ENCODE measurements around the gene CEP135.
"Not testable (repeated sequence)": the region's sequence is repeated elsewhere in the genome, so short reads cannot be mapped to it uniquely, and the experiment has no call there.

CEP135 gene

DNA sequence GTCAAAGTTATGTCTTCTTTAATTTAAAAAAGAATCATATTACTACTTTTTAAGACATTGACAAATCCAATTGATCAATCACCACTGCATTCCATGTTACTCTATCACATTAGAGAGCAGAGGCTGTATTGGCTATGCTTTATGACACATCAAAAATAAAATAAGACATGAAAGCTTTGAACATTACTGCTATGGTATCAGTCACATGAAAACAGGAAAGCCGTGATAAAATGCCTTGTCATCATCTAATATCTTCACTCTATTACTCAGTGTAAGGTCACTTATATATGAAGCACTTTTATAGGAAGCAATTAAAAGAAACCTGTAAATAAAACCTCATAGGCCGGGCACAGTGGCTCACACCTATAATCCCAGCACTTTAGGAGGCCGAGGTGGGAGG lies 27.7 kb upstream of the CEP135 start:
- Histone ChIP-seq H3K27ac (ENCODE audit: low read length) (no peak overlapping the region), H3K4me1 (ENCODE audit: control insufficient read depth, insufficient read depth, low read length) (no peaks in the 10 kb centered on the region), H3K36me3 (ENCODE audit: control insufficient read depth in 2 of 2, insufficient read depth in 2 of 2, low read length in 2 of 2) (no peaks in the 10 kb centered on the region), H3K9me3 (ENCODE audit: control insufficient read depth in 2 of 2, low read length in 2 of 2) (no peaks in the 10 kb centered on the region), H3K4me3 (ENCODE audit: low read length in 2 of 2) (no peak overlapping the region), H3K27me3 (ENCODE audit: control insufficient read depth in 1 of 2, insufficient read depth in 2 of 2, low read length in 2 of 2) (no peaks in the 10 kb centered on the region), H3K9ac (ENCODE audit: low read length in 2 of 2) (no peak overlapping the region)

DNA sequence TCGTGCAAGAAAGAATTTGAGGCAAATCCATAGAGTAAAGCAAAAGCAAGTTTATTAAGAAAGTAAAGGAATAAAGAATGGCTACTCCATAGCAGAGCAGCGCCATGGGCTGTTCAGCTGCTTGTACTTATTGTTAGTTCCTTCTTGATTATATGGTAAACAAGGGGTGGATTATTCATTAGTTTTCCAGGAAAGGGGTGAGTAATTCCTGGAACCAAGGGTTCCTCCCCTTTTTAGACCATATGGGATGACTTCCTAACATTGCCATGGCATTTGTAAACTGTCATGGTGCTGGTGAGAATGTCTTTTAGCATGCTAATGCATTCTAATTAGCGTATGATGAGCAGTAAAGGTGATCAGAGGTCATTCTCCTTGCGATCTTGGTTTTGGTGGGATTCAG lies 23.5 kb upstream of the CEP135 start:
- H3K4me1 ChIP-seq (ENCODE audit: control insufficient read depth, insufficient read depth, low read length): no peaks in the 10 kb centered on the region
- no peaks in the 10 kb centered on the region for H3K9me3 ChIP-seq (ENCODE audit: control insufficient read depth in 2 of 2, low read length in 2 of 2)
- no peak overlapping the region for H3K27ac ChIP-seq (ENCODE audit: low read length)
- no peak overlapping the region for H3K9ac ChIP-seq (ENCODE audit: low read length in 2 of 2)
- no peaks in the 10 kb centered on the region for H3K36me3 ChIP-seq (ENCODE audit: control insufficient read depth in 2 of 2, insufficient read depth in 2 of 2, low read length in 2 of 2)
- no peaks in the 10 kb centered on the region for H3K27me3 ChIP-seq (ENCODE audit: control insufficient read depth in 1 of 2, insufficient read depth in 2 of 2, low read length in 2 of 2)
- no peak overlapping the region for H3K4me3 ChIP-seq (ENCODE audit: low read length in 2 of 2)

DNA sequence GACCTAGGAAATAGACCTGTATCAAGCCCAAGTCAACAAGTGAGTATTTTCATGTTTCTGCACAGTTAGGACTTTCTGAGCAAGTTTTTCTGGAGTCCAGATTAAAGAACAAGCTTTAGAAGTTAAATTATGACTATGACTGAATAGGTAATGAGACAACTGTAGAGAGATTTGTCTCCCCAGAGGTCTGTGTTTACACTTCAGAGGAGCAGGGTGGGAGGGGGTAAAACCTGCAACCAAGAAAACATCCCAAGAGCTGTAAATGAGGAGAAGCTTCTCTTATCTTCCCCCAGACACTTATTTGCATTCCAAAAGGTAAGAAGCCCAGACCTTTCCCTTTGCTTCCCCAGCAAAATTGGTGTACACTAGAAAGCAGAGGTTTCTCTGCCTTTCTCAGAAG lies 22.1 kb upstream of the CEP135 start:
- Histone ChIP-seq H3K4me3 (ENCODE audit: low read length in 2 of 2) (no peak overlapping the region), H3K9me3 (ENCODE audit: control insufficient read depth in 2 of 2, low read length in 2 of 2) (no peaks in the 10 kb centered on the region)

DNA sequence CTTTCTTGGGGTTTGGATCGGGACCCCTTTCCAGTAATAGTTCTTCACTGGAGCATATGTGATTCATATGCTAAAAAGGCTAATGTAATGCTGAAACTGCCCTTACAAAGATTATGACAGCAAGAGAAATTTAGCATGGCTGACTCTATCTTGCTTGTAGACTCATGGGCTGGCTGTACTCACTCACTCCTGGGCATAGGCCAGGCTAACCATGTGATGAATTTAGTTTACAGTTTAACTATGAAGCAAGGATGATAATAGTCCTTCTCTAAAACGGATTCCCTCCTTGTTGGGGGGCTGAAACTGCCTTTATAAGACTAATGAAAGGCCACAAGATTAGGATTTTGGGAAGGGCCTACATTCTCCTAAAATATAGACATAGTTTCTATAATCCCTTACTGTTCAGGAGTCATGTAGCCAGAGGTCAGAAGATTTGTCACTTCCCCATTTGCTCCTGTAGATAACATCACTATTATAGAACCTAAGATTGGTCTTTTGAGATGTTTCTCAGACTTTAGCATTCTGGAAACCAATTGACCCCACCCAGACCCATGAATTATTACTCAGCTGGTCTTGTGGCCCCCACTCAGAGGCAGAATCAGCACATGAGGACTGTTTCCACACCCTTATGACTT lies 20.8 kb upstream of the CEP135 start:
- H3K4me1 ChIP-seq (ENCODE audit: control insufficient read depth, insufficient read depth, low read length): no peaks in the 10 kb centered on the region
- H3K36me3 ChIP-seq (ENCODE audit: control insufficient read depth in 2 of 2, insufficient read depth in 2 of 2, low read length in 2 of 2): no peaks in the 10 kb centered on the region
- H3K27me3 ChIP-seq (ENCODE audit: control insufficient read depth in 1 of 2, insufficient read depth in 2 of 2, low read length in 2 of 2): no peaks in the 10 kb centered on the region
- no peak overlapping the region for H3K27ac ChIP-seq (ENCODE audit: low read length)
- no peak overlapping the region for H3K9ac ChIP-seq (ENCODE audit: low read length in 2 of 2)
- H3K4me3 ChIP-seq (ENCODE audit: low read length in 2 of 2): no peak overlapping the region
- no peaks in the 10 kb centered on the region for H3K9me3 ChIP-seq (ENCODE audit: control insufficient read depth in 2 of 2, low read length in 2 of 2)

More for the DNA sequence above, 22.1 kb upstream of the CEP135 start:
- H3K4me1 ChIP-seq (ENCODE audit: control insufficient read depth, insufficient read depth, low read length): no peaks in the 10 kb centered on the region
- H3K27ac ChIP-seq (ENCODE audit: low read length): no peak overlapping the region
- H3K36me3 ChIP-seq (ENCODE audit: control insufficient read depth in 2 of 2, insufficient read depth in 2 of 2, low read length in 2 of 2): no peaks in the 10 kb centered on the region
- no peaks in the 10 kb centered on the region for H3K27me3 ChIP-seq (ENCODE audit: control insufficient read depth in 1 of 2, insufficient read depth in 2 of 2, low read length in 2 of 2)
- no peak overlapping the region for H3K9ac ChIP-seq (ENCODE audit: low read length in 2 of 2)

DNA sequence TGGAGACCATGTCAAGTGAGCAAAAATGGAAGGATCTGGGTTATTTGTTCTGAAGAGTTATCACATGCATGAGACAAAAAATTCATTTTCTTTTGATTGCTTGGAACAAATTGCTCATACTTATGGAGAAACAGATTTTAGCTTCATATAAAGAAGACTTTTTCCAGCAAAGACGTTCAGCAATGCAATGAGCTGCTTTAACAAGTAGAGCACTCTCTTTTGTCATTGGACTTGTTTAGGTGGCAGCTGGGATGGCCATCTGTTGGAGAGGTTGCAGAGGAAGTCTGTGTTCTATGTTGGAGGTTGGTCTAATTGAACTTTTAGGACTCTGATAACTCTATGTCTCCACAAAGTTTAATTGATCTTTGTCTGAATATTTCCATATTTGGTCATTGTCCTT lies 19.9 kb upstream of the CEP135 start:
- Histone ChIP-seq H3K36me3 (ENCODE audit: control insufficient read depth in 2 of 2, insufficient read depth in 2 of 2, low read length in 2 of 2) (no peaks in the 10 kb centered on the region), H3K9ac (ENCODE audit: low read length in 2 of 2) (no peak overlapping the region), H3K9me3 (ENCODE audit: control insufficient read depth in 2 of 2, low read length in 2 of 2) (no peaks in the 10 kb centered on the region), H3K4me3 (ENCODE audit: low read length in 2 of 2) (no peak overlapping the region), H3K4me1 (ENCODE audit: control insufficient read depth, insufficient read depth, low read length) (no peaks in the 10 kb centered on the region), H3K27me3 (ENCODE audit: control insufficient read depth in 1 of 2, insufficient read depth in 2 of 2, low read length in 2 of 2) (no peaks in the 10 kb centered on the region), H3K27ac (ENCODE audit: low read length) (no peak overlapping the region)

DNA sequence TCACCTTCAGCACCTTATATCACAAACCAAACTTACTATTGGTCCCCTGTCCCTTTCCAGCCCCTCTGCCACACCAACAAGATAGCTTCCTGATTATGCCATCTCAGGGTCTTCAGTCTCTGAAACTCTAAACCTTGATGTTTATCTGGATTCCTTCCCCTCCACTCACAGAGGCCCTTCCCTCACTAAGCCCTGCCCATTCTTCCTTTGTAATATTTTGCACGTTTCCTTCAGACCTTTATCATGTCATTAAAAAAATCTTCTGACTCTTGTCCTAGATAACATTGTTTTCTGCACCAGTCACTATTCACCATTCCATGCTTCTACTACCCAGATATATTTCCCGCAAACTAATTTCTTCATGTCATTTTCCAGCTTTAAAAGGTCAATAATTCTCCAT lies 17.7 kb upstream of the CEP135 start:
- H3K9me3 ChIP-seq (ENCODE audit: control insufficient read depth in 2 of 2, low read length in 2 of 2): no peaks in the 10 kb centered on the region
- H3K36me3 ChIP-seq (ENCODE audit: control insufficient read depth in 2 of 2, insufficient read depth in 2 of 2, low read length in 2 of 2): no peaks in the 10 kb centered on the region
- no peaks in the 10 kb centered on the region for H3K27me3 ChIP-seq (ENCODE audit: control insufficient read depth in 1 of 2, insufficient read depth in 2 of 2, low read length in 2 of 2)
- H3K27ac ChIP-seq (ENCODE audit: low read length): no peak overlapping the region
- no peak overlapping the region for H3K9ac ChIP-seq (ENCODE audit: low read length in 2 of 2)
- H3K4me1 ChIP-seq (ENCODE audit: control insufficient read depth, insufficient read depth, low read length): no peaks in the 10 kb centered on the region
- no peak overlapping the region for H3K4me3 ChIP-seq (ENCODE audit: low read length in 2 of 2)

DNA sequence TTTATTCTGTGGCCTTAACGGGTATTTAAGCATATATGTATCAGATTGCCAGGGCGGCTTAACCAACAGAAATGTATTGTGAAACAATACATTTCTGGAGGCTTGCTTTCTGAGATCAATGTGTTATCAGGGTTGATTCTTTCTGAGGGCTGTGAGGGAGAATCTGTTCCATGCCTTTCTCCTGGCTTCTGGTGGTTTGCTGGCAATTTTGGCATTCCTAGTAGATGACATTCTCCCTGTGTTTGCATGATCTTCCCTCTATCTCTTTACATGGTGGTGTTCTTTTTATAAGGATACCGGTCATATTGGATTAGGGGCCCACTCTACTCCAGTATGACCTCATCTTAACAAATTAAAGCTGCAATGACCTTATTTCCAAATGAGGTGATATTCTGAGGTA lies 16.9 kb upstream of the CEP135 start:
- Histone ChIP-seq H3K9me3 (ENCODE audit: control insufficient read depth in 2 of 2, low read length in 2 of 2) (no peaks in the 10 kb centered on the region), H3K36me3 (ENCODE audit: control insufficient read depth in 2 of 2, insufficient read depth in 2 of 2, low read length in 2 of 2) (no peaks in the 10 kb centered on the region), H3K4me1 (ENCODE audit: control insufficient read depth, insufficient read depth, low read length) (no peaks in the 10 kb centered on the region), H3K9ac (ENCODE audit: low read length in 2 of 2) (no peak overlapping the region), H3K27me3 (ENCODE audit: control insufficient read depth in 1 of 2, insufficient read depth in 2 of 2, low read length in 2 of 2) (no peaks in the 10 kb centered on the region), H3K4me3 (ENCODE audit: low read length in 2 of 2) (no peak overlapping the region), H3K27ac (ENCODE audit: low read length) (no peak overlapping the region)

DNA sequence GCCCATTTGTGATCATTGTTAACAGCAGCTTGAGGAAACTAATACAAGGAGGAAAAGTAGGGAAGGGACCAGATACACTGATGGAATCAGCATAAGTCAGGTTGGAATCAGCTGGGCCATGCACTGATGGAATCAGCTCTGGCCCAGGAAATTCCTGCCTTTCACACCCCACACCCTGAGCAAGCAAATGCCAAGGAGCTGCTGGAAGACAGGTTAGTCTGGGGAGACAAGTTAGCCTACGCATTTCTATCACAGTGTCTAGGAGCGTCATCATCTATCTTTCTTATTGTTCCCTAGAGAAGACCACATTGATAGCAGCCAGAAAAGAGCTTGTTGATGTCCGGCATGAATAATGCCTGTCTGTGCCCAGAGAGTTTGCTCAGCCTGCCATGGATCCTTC lies 16.2 kb upstream of the CEP135 start:
- H3K27me3 ChIP-seq (ENCODE audit: control insufficient read depth in 1 of 2, insufficient read depth in 2 of 2, low read length in 2 of 2): no peaks in the 10 kb centered on the region
- no peak overlapping the region for H3K4me3 ChIP-seq (ENCODE audit: low read length in 2 of 2)
- no peak overlapping the region for H3K9ac ChIP-seq (ENCODE audit: low read length in 2 of 2)
- no peak overlapping the region for H3K27ac ChIP-seq (ENCODE audit: low read length)
- H3K4me1 ChIP-seq (ENCODE audit: control insufficient read depth, insufficient read depth, low read length): no peaks in the 10 kb centered on the region
- H3K9me3 ChIP-seq (ENCODE audit: control insufficient read depth in 2 of 2, low read length in 2 of 2): no peaks in the 10 kb centered on the region
- no peaks in the 10 kb centered on the region for H3K36me3 ChIP-seq (ENCODE audit: control insufficient read depth in 2 of 2, insufficient read depth in 2 of 2, low read length in 2 of 2)

DNA sequence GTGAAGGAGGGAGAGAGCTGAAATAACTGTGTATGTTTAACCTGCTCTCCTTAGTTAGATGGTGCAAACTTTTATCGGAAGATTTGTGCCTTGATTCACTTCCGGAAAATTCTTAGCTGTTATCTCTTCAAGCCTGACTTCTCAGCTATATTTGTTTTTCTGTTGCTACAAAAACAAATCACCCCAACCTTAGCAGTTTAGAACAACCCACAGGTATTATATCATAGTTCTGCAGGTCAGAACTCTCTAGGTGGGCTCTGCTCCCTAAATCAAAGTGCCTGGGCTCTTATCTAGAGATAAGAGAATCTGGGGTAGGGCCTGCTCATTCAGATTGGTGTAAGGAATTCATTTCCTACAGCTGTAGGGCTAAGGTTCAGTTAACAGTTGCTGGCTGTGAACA lies 15.1 kb upstream of the CEP135 start:
- Histone ChIP-seq H3K4me1 (ENCODE audit: control insufficient read depth, insufficient read depth, low read length) (no peaks in the 10 kb centered on the region), H3K27me3 (ENCODE audit: control insufficient read depth in 1 of 2, insufficient read depth in 2 of 2, low read length in 2 of 2) (no peaks in the 10 kb centered on the region), H3K4me3 (ENCODE audit: low read length in 2 of 2) (no peak overlapping the region), H3K27ac (ENCODE audit: low read length) (no peak overlapping the region), H3K9ac (ENCODE audit: low read length in 2 of 2) (no peak overlapping the region), H3K36me3 (ENCODE audit: control insufficient read depth in 2 of 2, insufficient read depth in 2 of 2, low read length in 2 of 2) (no peaks in the 10 kb centered on the region), H3K9me3 (ENCODE audit: control insufficient read depth in 2 of 2, low read length in 2 of 2) (no peaks in the 10 kb centered on the region)

DNA sequence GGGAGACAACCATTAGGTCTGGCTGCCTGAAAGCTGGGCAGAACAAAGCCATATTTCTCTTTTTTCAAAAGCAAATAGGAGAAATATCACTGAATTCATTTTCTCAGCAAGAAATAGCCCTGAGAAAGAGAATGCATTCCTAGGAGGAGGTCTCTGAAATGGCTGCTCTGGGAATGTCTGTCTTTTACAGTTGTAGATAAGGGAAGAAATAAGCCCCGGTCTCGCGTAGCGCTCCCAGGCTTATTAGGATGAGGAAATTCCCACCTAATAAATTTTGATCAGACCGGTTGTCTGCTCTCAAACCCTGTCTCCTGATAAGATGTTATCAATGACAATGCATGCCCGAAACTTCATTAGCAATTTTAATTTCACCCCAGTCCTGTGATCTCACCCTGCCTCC lies 12.8 kb upstream of the CEP135 start:
- not testable (repeated sequence) for H3K36me3 ChIP-seq (ENCODE audit: control insufficient read depth in 2 of 2, insufficient read depth in 2 of 2, low read length in 2 of 2); H3K9me3 ChIP-seq (ENCODE audit: control insufficient read depth in 2 of 2, low read length in 2 of 2); H3K9ac ChIP-seq (ENCODE audit: low read length in 2 of 2); H3K4me1 ChIP-seq (ENCODE audit: control insufficient read depth, insufficient read depth, low read length); H3K4me3 ChIP-seq (ENCODE audit: low read length in 2 of 2); H3K27ac ChIP-seq (ENCODE audit: low read length); H3K27me3 ChIP-seq (ENCODE audit: control insufficient read depth in 1 of 2, insufficient read depth in 2 of 2, low read length in 2 of 2)

DNA sequence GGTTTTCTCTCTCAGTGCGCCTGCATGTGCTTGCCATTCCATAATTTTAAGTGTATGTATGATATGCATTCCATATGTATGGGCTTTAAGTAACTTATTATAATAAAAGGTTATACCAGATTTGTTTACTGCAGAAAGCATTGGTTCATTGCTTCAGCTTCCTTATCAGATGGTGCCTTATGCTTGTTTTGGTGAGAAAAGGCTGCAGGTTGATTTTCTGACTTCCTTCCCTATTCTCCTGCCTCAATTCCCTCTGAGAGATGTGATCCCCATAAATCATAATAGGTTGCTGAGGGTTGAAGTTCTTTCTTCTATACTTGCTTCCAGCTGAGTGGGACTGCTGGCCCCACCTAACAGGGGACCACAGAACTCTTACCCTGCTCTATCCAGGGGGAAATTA lies 10.3 kb upstream of the CEP135 start:
- Histone ChIP-seq H3K4me3 (ENCODE audit: low read length in 2 of 2) (no peak overlapping the region), H3K9me3 (ENCODE audit: control insufficient read depth in 2 of 2, low read length in 2 of 2) (no peaks in the 10 kb centered on the region), H3K36me3 (ENCODE audit: control insufficient read depth in 2 of 2, insufficient read depth in 2 of 2, low read length in 2 of 2) (no peaks in the 10 kb centered on the region), H3K4me1 (ENCODE audit: control insufficient read depth, insufficient read depth, low read length) (no peaks in the 10 kb centered on the region), H3K27ac (ENCODE audit: low read length) (no peak overlapping the region), H3K9ac (ENCODE audit: low read length in 2 of 2) (no peak overlapping the region), H3K27me3 (ENCODE audit: control insufficient read depth in 1 of 2, insufficient read depth in 2 of 2, low read length in 2 of 2) (no peaks in the 10 kb centered on the region)
